Parathyroid adenoma (tissue), 2 donors: ENCODE measurements around the gene MYO1D.

Experiments used
- H2AFZ ChIP-seq: fragments of 300-600 bp; sonication (generic); one replicate; pipeline ENCODE4 v1.7.0; 2017; ENCODE audit warnings: antibody characterized with exemption, mild to moderate bottlenecking
- H3K27ac ChIP-seq: fragments of 300-600 bp; sonication (generic); one replicate; pipeline ENCODE4 v1.7.0; 2017
- H3K27me3 ChIP-seq: fragments of 300-600 bp; sonication (generic); one replicate; pipeline ENCODE4 v1.7.0; 2017; ENCODE audit warnings: low read length; ENCODE audit not compliant: control insufficient read depth, insufficient read depth
- H3K36me3 ChIP-seq: fragments of 300-600 bp; sonication (generic); one replicate; pipeline ENCODE4 v1.7.0; 2017; ENCODE audit warnings: low read length; ENCODE audit not compliant: control insufficient read depth, insufficient read depth
- H3K4me1 ChIP-seq: fragments of 300-600 bp; sonication (generic); one replicate; pipeline ENCODE4 v1.7.0; 2017; ENCODE audit warnings: control low read depth
- H3K4me2 ChIP-seq: fragments of 300-600 bp; sonication (generic); one replicate; pipeline ENCODE4 v1.7.0; 2017; ENCODE audit warnings: low read length
- H3K4me3 ChIP-seq: fragments of 300-600 bp; sonication (generic); one replicate; pipeline ENCODE4 v1.7.0; 2017; ENCODE audit warnings: low read depth, low read length
- H3K79me2 ChIP-seq: fragments of 300-600 bp; sonication (generic); one replicate; pipeline ENCODE4 v1.7.0; 2017; ENCODE audit warnings: control low read depth
- H3K9ac ChIP-seq: fragments of 300-600 bp; sonication (generic); one replicate; pipeline ENCODE4 v1.7.0; 2017; ENCODE audit warnings: mild to moderate bottlenecking
- H3K9me3 ChIP-seq: fragments of 300-600 bp; sonication (generic); one replicate; pipeline ENCODE4 v1.7.0; 2017; ENCODE audit warnings: low read length; ENCODE audit not compliant: control insufficient read depth
- CTCF ChIP-seq: fragments of 300-600 bp; sonication (generic); IDR thresholded peaks from one replicate; pipeline ENCODE4 v1.7.0; 2017; ENCODE audit warnings: antibody characterized with exemption, mild to moderate bottlenecking
- donor health status: primary hyperparathyroidism.

Gene MYO1D

GRCh38 chr17:32757963-32758362 lies 119.0 kb downstream of the MYO1D start:
- H3K79me2 ChIP-seq, result no peaks in the 10 kb centered on the region
- H3K4me3 ChIP-seq, result no peak overlapping the region
- H3K27me3 ChIP-seq, result no peaks in the 10 kb centered on the region
- H3K4me2 ChIP-seq, result no peak overlapping the region
- no peak overlapping the region for H2AFZ ChIP-seq
- no peaks in the 10 kb centered on the region for H3K4me1 ChIP-seq
- no peaks in the 10 kb centered on the region for H3K36me3 ChIP-seq
- H3K9ac ChIP-seq, result no peak overlapping the region
- no peak overlapping the region for H3K27ac ChIP-seq
- no peak for TF ChIP-seq CTCF
- H3K9me3 ChIP-seq, result no peaks in the 10 kb centered on the region

- Histone ChIP-seq H2AFZ (no peak overlapping the region), H3K79me2 (no peaks in the 10 kb centered on the region), H3K4me2 (no peak overlapping the region), H3K9me3 (no peaks in the 10 kb centered on the region), H3K9ac (no peak overlapping the region), H3K4me3 (no peak overlapping the region), H3K4me1 (no peaks in the 10 kb centered on the region), H3K27ac (no peak overlapping the region), H3K27me3 (no peaks in the 10 kb centered on the region), H3K36me3 (no peaks in the 10 kb centered on the region)
- no peak for TF ChIP-seq CTCF
These were observed 120.2 kb downstream of the MYO1D start for GRCh38 chr17:32756696-32757095.

GRCh38 chr17:32755045-32755805 lies 121.7 kb downstream of the MYO1D start:
- Histone ChIP-seq H3K4me1 (no peaks in the 10 kb centered on the region), H3K4me3 (no peak overlapping the region), H2AFZ (no peak overlapping the region), H3K4me2 (no peak overlapping the region), H3K27me3 (no peaks in the 10 kb centered on the region), H3K27ac (no peak overlapping the region), H3K9me3 (no peaks in the 10 kb centered on the region), H3K36me3 (no peaks in the 10 kb centered on the region), H3K79me2 (no peaks in the 10 kb centered on the region), H3K9ac (no peak overlapping the region)
- TF ChIP-seq CTCF, result peak; percentile 61

- Histone ChIP-seq H3K27me3 (no peaks in the 10 kb centered on the region), H3K4me3 (no peak overlapping the region), H3K4me2 (no peak overlapping the region), H2AFZ (no peak overlapping the region), H3K4me1 (no peaks in the 10 kb centered on the region), H3K36me3 (no peaks in the 10 kb centered on the region), H3K79me2 (no peaks in the 10 kb centered on the region), H3K27ac (no peak overlapping the region), H3K9me3 (no peaks in the 10 kb centered on the region), H3K9ac (no peak overlapping the region)
- no peak for TF ChIP-seq CTCF
These were observed 124.0 kb downstream of the MYO1D start for GRCh38 chr17:32752934-32753333.

GRCh38 chr17:32747856-32748255 lies 129.1 kb downstream of the MYO1D start:
- H2AFZ ChIP-seq, result no peak overlapping the region
- no peak overlapping the region for H3K27ac ChIP-seq
- H3K9me3 ChIP-seq, result no peaks in the 10 kb centered on the region
- H3K9ac ChIP-seq, result no peak overlapping the region
- no peaks in the 10 kb centered on the region for H3K4me1 ChIP-seq
- no peaks in the 10 kb centered on the region for H3K27me3 ChIP-seq
- TF ChIP-seq CTCF, result no peak
- H3K4me3 ChIP-seq, result no peak overlapping the region
- H3K4me2 ChIP-seq, result no peak overlapping the region
- no peaks in the 10 kb centered on the region for H3K79me2 ChIP-seq
- H3K36me3 ChIP-seq, result no peaks in the 10 kb centered on the region
